IMR-90 (cell line): ENCODE results near the gene SHC4. TPM values are rescaled to one million over a fixed set of nuclear protein-coding genes. Genes with fewer than 3 reads are reported as not detected.

Experiments
- ATAC-seq: fragments of 200-7000 bp; cut with Tn5 transposase; 2 replicates; pipeline ENCODE4 v1.9.1; 2020; ENCODE audit warnings: low read depth, mild to moderate bottlenecking, moderate library complexity
- BruUV-seq: library from RNA; stranded (reverse); fragments of 400-500 nt; replicated peaks from 2 replicates; lab custom pipeline; 2021; lab: Mats Ljungman, UMichigan
- CTCF ChIA-PET: fragments of 300-600 bp; formaldehyde crosslinking; extraction: SDS; loops from one replicate; lab custom pipeline; 2021; ENCODE audit warnings: antibody characterized with exemption; lab: Yijun Ruan, JAX
- POLR2A ChIA-PET: fragments of 300-600 bp; sonication (Branson Sonifier 250); formaldehyde crosslinking; loops from one replicate; lab custom pipeline; 2022; ENCODE audit warnings: antibody characterized with exemption; ENCODE audit not compliant: unreplicated experiment; lab: Charles Lee
- DNase-seq: peaks from one replicate; pipeline ENCODE4 v3.0.0; 2013
- H2AFZ ChIP-seq: replicated peaks from 2 replicates; pipeline ENCODE3; 2013; ENCODE audit warnings: low read length, mild to moderate bottlenecking; ENCODE audit not compliant: poor library complexity
- H2AK5ac ChIP-seq: 2 replicates; pipeline ENCODE4 v1.6.1; 2013; ENCODE audit warnings: low read depth, low read length, inconsistent platforms
- H2AK9ac ChIP-seq: replicated peaks from 2 replicates; pipeline ENCODE3; 2013; ENCODE audit warnings: mild to moderate bottlenecking, low read depth, low read length, moderate library complexity; ENCODE audit not compliant: poor library complexity
- H2BK120ac ChIP-seq: 2 replicates; pipeline ENCODE4 v1.6.1; 2013; ENCODE audit warnings: low read depth, low read length, inconsistent platforms
- H2BK15ac ChIP-seq: 3 replicates; pipeline ENCODE4 v1.6.1; 2013; ENCODE audit warnings: low read depth, low read length, inconsistent platforms
- H2BK20ac ChIP-seq: 2 replicates; pipeline ENCODE4 v1.6.1; 2013; ENCODE audit warnings: low read depth, mild to moderate bottlenecking, inconsistent platforms, low read length, moderate library complexity
- H2BK5ac ChIP-seq: 2 replicates; pipeline ENCODE4 v1.6.1; 2013; ENCODE audit warnings: mild to moderate bottlenecking, low read depth, low read length, inconsistent platforms; ENCODE audit not compliant: poor library complexity, severe bottlenecking
- H3K14ac ChIP-seq: replicated peaks from 2 replicates; pipeline ENCODE4 v1.6.1; 2013; ENCODE audit warnings: low read depth, low read length, inconsistent platforms
- H3K18ac ChIP-seq: 2 replicates; pipeline ENCODE4 v1.6.1; 2013; ENCODE audit warnings: low read depth, low read length, control low read depth
- H3K23ac ChIP-seq: 2 replicates; pipeline ENCODE4 v1.6.1; 2013; ENCODE audit warnings: low read depth, low read length, inconsistent platforms
- H3K27ac ChIP-seq: 2 replicates; pipeline ENCODE4 v1.5.1; 2013; ENCODE audit warnings: mild to moderate bottlenecking, control low read depth, low read length; ENCODE audit not compliant: insufficient read depth
- H3K27me3 ChIP-seq: 2 replicates; pipeline ENCODE4 v1.6.1; 2013; ENCODE audit warnings: low read length; ENCODE audit not compliant: control insufficient read depth, insufficient read depth
- H3K36me3 ChIP-seq: 2 replicates; pipeline ENCODE4 v1.6.1; 2013; ENCODE audit warnings: low read length, mixed read lengths; ENCODE audit not compliant: control insufficient read depth, insufficient read depth
- H3K4ac ChIP-seq: 2 replicates; pipeline ENCODE4 v1.6.1; 2013; ENCODE audit warnings: low read depth, low read length, inconsistent platforms
- H3K4me1 ChIP-seq: 2 replicates; pipeline ENCODE4 v1.6.1; 2013; ENCODE audit warnings: low read length, mixed read lengths; ENCODE audit not compliant: control insufficient read depth, insufficient read depth
- H3K4me2 ChIP-seq: 2 replicates; pipeline ENCODE4 v1.6.1; 2013; ENCODE audit warnings: low read depth, mild to moderate bottlenecking, control low read depth, low read length, moderate library complexity
- H3K4me3 ChIP-seq: 2 replicates; pipeline ENCODE4 v1.5.1; 2013; ENCODE audit warnings: low read depth, mild to moderate bottlenecking, control low read depth, low read length, moderate library complexity; ENCODE audit not compliant: insufficient read depth
- H3K56ac ChIP-seq: 2 replicates; pipeline ENCODE4 v1.6.1; 2013; ENCODE audit warnings: low read length, inconsistent platforms; ENCODE audit not compliant: insufficient read depth; ENCODE audit errors: extremely low read depth
- H3K79me1 ChIP-seq, 2 experiments: 2 replicates each; pipeline ENCODE4 v1.6.1; 2013; ENCODE audit warnings: low read length in 2 of 2, inconsistent platforms in 1 of 2, low read depth in 1 of 2
- H3K9ac ChIP-seq: 2 replicates; pipeline ENCODE4 v1.6.1; 2013; ENCODE audit warnings: low read depth, low read length, control low read depth
- H3K9me1 ChIP-seq: 2 replicates; pipeline ENCODE4 v1.6.1; 2013; ENCODE audit warnings: low read length, inconsistent platforms; ENCODE audit not compliant: insufficient read depth
- H3K9me3 ChIP-seq: 2 replicates; pipeline ENCODE4 v1.6.1; 2013; ENCODE audit warnings: low read length; ENCODE audit not compliant: control insufficient read depth, insufficient read depth
- H4K20me1 ChIP-seq: 2 replicates; pipeline ENCODE4 v1.6.1; 2013; ENCODE audit warnings: low read length, inconsistent platforms; ENCODE audit not compliant: insufficient read depth
- H4K5ac ChIP-seq: 2 replicates; pipeline ENCODE4 v1.6.1; 2013; ENCODE audit warnings: mild to moderate bottlenecking, low read depth, low read length, control low read depth
- H4K8ac ChIP-seq, 2 experiments: 2 replicates each; pipeline ENCODE4 v1.6.1; 2013; ENCODE audit warnings: low read depth in 2 of 2, low read length in 2 of 2, control low read depth in 1 of 2, inconsistent platforms in 1 of 2
- H4K91ac ChIP-seq: 2 replicates; pipeline ENCODE4 v1.6.1; 2013; ENCODE audit warnings: low read depth, low read length, inconsistent platforms; ENCODE audit not compliant: insufficient read depth
- CHD1 ChIP-seq: IDR thresholded peaks from 2 replicates; pipeline ENCODE4 v1.6.1; 2012; ENCODE audit warnings: low read depth, low read length, improper control_type of control experiment
- MAFK ChIP-seq: IDR thresholded peaks from 2 replicates; pipeline ENCODE4 v1.6.1; 2012; ENCODE audit warnings: low read depth, low read length, improper control_type of control experiment
- RCOR1 ChIP-seq: IDR thresholded peaks from 2 replicates; pipeline ENCODE4 v1.6.1; 2012; ENCODE audit warnings: mild to moderate bottlenecking, low read length, improper control_type of control experiment; ENCODE audit not compliant: insufficient replicate concordance
- WGBS, 2 experiments: methylation state at CpG; one replicate each; pipeline versions ENCODE4 v1.1.5 to v1.1.7; 2013; ENCODE audit warnings: missing lambda C conversion rate in 2 of 2; ENCODE audit not compliant: insufficient read length in 1 of 2; ENCODE audit errors: extremely low coverage in 2 of 2; 5-methylcytosine and 5-hydroxymethylcytosine counted together
- dilution Hi-C: fragments of 300-500 bp; cut with HindIII; formaldehyde crosslinking; loops from one replicate; pipeline ENCODE4 v1.14.3; 2018; ENCODE audit warnings: low sequenced_read_pairs; ENCODE audit not compliant: unreplicated experiment
- in situ Hi-C: fragments of 300-500 bp; cut with MboI; formaldehyde crosslinking; loops from 3 replicates; pipeline ENCODE4 v1.14.3; 2019; ENCODE audit warnings: low sequenced_read_pairs, inconsistent platforms, mixed read lengths
- intact Hi-C: fragments of 100-400 bp; cut with micrococcal nuclease; formaldehyde crosslinking; loops from 2 replicates; pipeline ENCODE4 v1.10.0; 2022
- polyA plus RNA-seq, 3 experiments: library from polyadenylated mRNA; depleted of rRNA; stranded (reverse); fragments of >200 nt; gene quantifications; 2 replicates each; pipeline ENCODE4 v1.2.3, GENCODE V29; 2012; ENCODE audit warnings: low replicate concordance in 1 of 3
- total RNA-seq: library from RNA; depleted of rRNA; stranded (reverse); fragments of >200 nt; gene quantifications from 2 replicates; pipeline ENCODE4 v1.2.3, GENCODE V29; 2012

The SHC4 gene
- total and polyA plus RNA-seq, 2 of the 4 experiments (the other 2 are of a cell fraction) = 0.91 to 2.7 TPM

GRCh38 chr15:48865370-48866079, 98.2 kb downstream of the SHC4 start (continued):
- no peak for TF ChIP-seq RCOR1

- intact Hi-C loops (loop anchor here (1.0 to 10.0 kb wide), 6 partner anchors 101 to 1452 kb away; partner anchors contain the start of gene SHC4), in situ Hi-C loops (loop anchor here (10.0 to 25.0 kb wide), 3 partner anchors 362 to 1282 kb away; partner anchors contain the start of gene FGF7), dilution Hi-C loops (no loop called here)
- H2BK15ac ChIP-seq = peak overlapping the region; percentile 26; the same call in 2 of the 3 replicates
- peaks cover 27% of the 10 kb centered on the region for H3K4me1 ChIP-seq
- H3K56ac ChIP-seq = no peak overlapping the region
- peak overlapping the region; percentile 94 for H4K5ac ChIP-seq
- peak overlapping the region; percentile 29 for H2AFZ ChIP-seq
- peak overlapping the region; percentile 14 for H2BK5ac ChIP-seq
- H4K91ac ChIP-seq = peak overlapping the region; percentile 58; the same call in 1 of the 2 replicates
- H3K14ac ChIP-seq = 0 out of 2 replicates have a peak overlapping the region, but pooled peaks have one; percentile 10
- peak overlapping the region; percentile 36 for H3K18ac ChIP-seq
- no peaks in the 10 kb centered on the region for H4K20me1 ChIP-seq
- peak overlapping the region; percentile 37 to 72 for H4K8ac ChIP-seq
- H2BK120ac ChIP-seq = peak overlapping the region; percentile 50
- H3K27me3 ChIP-seq = no peaks in the 10 kb centered on the region
- peak overlapping the region; percentile 71 for H2BK20ac ChIP-seq
- H2AK9ac ChIP-seq = no peak overlapping the region
- no TSS peak for BruUV-seq
- peaks cover 12% of the 10 kb centered on the region for H3K9me1 ChIP-seq
- no peak for TF ChIP-seq CHD1
- no peak for TF ChIP-seq MAFK
- ATAC-seq = no peak
- H3K79me1 ChIP-seq = peaks cover 3 to 21% of the 10 kb centered on the region in 2 experiments; a peak in 2 of 4 replicates
- no peak for DNase-seq
- no peak overlapping the region for H3K4me3 ChIP-seq
- H3K4ac ChIP-seq = peak overlapping the region; percentile 21
- whole genome bisulfite sequencing, 2 experiments = 100% methylated on average over 1 of the region's 1 CpG; no CpG with 5 or more reads in 1 of the 2 experiments
- POLR2A ChIA-PET = no interaction called here
- no peaks in the 10 kb centered on the region for H3K9me3 ChIP-seq
- H3K36me3 ChIP-seq = no peaks in the 10 kb centered on the region
- no peak overlapping the region for H3K4me2 ChIP-seq
- peak overlapping the region; percentile 54 for H2AK5ac ChIP-seq
- peak overlapping the region; percentile 1; the same call in 1 of the 2 replicates for H3K27ac ChIP-seq
- CTCF ChIA-PET = interaction anchor here (1.0 to 4.7 kb wide), 2 partner anchors 97 to 102 kb away, joined by 3 to 36 read pairs; partner anchors contain the start of gene SHC4
- H3K23ac ChIP-seq = peak overlapping the region; percentile 4; the same call in 1 of the 2 replicates
- 0 out of 2 replicates have a peak overlapping the region, but pooled peaks have one; percentile 0 for H3K9ac ChIP-seq
Observed at GRCh38 chr15:48862705-48863104, 101.0 kb downstream of the SHC4 start.
